HL-60 (cell line): Measurements from ENCODE around the gene YKT6.

ENCODE experiments used
- DNase-seq, 2 experiments: peaks; one replicate each; pipeline ENCODE4 v3.0.0-alpha.2; 2010 to 2020; ENCODE audit warnings: low read depth in 1 of 2, low spot score in 1 of 2
- H3K27ac ChIP-seq: fragments of 250-450 bp; sonication (Bioruptor Pico); replicated peaks from 2 replicates; pipeline ENCODE4 v1.5.1; 2020; ENCODE audit warnings: mild to moderate bottlenecking, moderate library complexity
- H3K27me3 ChIP-seq: fragments of 250-450 bp; sonication (Bioruptor Pico); 2 replicates; pipeline ENCODE4 v1.5.1; 2021; ENCODE audit warnings: mild to moderate bottlenecking, moderate library complexity; ENCODE audit not compliant: insufficient read depth, poor library complexity, severe bottlenecking
- H3K4me3 ChIP-seq: replicated peaks from 2 replicates; pipeline ENCODE4 v1.5.1; 2011; ENCODE audit warnings: mild to moderate bottlenecking, control low read depth, low read length; ENCODE audit not compliant: insufficient read depth
- CTCF ChIP-seq: IDR thresholded peaks from one replicate; pipeline ENCODE4 v1.5.1; 2011; ENCODE audit warnings: low read length, control low read depth, inconsistent platforms; ENCODE audit not compliant: insufficient read depth
- GABPA ChIP-seq: IDR thresholded peaks from 2 replicates; pipeline ENCODE4 v1.6.1; 2012; ENCODE audit warnings: low read depth
- POLR2AphosphoS5 ChIP-seq: IDR thresholded peaks from 2 replicates; pipeline ENCODE4 v1.6.1; 2012; ENCODE audit warnings: low read depth
- SPI1 ChIP-seq: IDR thresholded peaks from 2 replicates; pipeline ENCODE4 v1.6.1; 2012; ENCODE audit warnings: low read depth, mild to moderate bottlenecking, borderline replicate concordance
- TF ChIP-seq, protein P1 (sequence below): IDR thresholded peaks from 2 replicates; pipeline ENCODE4 v1.6.1; 2012; ENCODE audit warnings: low read depth; ENCODE audit not compliant: insufficient replicate concordance

The YKT6 gene

DNA sequence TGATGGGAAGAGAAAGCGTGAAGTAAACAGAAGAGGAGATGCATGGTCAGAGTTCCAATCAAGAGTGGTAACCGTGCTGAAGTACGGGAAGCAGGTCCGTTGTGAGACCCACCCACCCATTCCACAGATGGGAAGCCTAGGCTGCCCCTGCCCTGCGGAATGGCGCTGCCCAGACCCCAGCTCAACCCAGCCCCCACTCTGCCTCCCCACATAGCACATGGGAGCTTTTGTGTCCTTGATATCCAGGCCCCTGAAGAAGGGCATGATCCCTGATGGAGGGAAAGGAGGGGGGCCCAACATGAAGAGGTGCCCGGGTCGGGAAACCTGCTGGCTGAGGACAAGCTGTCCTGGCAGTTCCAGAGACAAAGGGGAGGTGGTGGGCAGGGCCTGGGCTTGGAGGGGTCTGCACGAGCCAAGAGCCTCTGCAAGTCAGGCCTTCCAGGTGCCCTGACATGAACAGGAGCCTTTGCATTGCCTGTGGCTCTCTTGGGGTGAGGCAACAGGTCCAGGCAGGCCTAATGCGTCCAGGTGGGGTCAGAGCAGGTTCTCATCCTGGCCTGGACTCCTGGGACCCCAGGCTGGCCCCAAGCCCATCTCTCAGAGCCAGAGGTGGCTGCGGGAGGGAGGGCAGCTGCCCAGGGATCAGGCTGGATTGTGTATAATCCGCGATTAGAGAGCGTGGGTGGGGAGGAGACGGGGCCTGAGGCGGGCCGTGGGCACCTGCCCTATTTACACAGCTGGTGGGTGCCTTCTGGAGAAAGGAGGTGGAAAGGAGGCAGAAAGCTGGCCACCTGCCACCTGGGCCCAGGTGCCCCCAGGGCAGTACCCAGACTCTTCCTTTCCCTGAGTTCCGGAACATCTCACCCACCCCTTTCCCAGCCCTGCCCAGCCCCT lies 23.5 kb downstream of the YKT6 start:
- no peaks in the 10 kb centered on the region for H3K27me3 ChIP-seq
- H3K4me3 ChIP-seq, result no peak overlapping the region
- no peak overlapping the region for H3K27ac ChIP-seq
- DNase-seq, result no peak
- TF ChIP-seq, protein P1, sequence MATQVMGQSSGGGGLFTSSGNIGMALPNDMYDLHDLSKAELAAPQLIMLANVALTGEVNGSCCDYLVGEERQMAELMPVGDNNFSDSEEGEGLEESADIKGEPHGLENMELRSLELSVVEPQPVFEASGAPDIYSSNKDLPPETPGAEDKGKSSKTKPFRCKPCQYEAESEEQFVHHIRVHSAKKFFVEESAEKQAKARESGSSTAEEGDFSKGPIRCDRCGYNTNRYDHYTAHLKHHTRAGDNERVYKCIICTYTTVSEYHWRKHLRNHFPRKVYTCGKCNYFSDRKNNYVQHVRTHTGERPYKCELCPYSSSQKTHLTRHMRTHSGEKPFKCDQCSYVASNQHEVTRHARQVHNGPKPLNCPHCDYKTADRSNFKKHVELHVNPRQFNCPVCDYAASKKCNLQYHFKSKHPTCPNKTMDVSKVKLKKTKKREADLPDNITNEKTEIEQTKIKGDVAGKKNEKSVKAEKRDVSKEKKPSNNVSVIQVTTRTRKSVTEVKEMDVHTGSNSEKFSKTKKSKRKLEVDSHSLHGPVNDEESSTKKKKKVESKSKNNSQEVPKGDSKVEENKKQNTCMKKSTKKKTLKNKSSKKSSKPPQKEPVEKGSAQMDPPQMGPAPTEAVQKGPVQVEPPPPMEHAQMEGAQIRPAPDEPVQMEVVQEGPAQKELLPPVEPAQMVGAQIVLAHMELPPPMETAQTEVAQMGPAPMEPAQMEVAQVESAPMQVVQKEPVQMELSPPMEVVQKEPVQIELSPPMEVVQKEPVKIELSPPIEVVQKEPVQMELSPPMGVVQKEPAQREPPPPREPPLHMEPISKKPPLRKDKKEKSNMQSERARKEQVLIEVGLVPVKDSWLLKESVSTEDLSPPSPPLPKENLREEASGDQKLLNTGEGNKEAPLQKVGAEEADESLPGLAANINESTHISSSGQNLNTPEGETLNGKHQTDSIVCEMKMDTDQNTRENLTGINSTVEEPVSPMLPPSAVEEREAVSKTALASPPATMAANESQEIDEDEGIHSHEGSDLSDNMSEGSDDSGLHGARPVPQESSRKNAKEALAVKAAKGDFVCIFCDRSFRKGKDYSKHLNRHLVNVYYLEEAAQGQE, result no peak
- TF ChIP-seq POLR2AphosphoS5, result no peak
- TF ChIP-seq GABPA, result no peak
- TF ChIP-seq SPI1, result no peak
- TF ChIP-seq CTCF, result no peak

DNA sequence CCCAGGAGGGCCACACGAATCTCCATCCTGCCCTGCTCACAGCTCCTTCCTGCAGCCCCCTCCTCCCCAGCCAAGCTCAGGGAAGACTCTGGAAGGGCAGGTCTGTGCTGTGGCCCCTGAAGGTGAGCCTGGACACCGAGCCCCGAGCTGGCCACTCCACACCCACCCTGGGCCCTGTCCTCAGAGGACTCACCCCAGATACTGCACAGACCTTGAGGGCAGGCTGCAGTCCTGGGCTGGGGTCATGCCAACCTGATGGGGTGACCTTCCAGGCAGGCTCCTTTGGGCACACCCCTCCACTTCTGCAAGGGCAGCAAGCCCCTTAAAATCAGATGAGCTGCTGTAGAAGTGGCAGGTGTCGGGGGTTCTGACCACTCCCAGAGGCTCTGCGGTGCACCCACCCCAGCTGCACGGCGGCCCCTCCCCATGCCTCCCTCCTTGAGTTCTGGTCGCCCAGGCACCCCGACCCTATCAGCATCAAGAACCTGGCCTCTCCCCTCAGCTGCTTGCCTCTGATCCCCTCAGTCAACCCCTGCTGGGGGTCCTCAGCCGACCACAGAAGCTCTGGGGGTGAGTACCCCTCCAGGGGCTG lies 24.3 kb downstream of the YKT6 start:
- no peak overlapping the region for H3K27ac ChIP-seq

DNA sequence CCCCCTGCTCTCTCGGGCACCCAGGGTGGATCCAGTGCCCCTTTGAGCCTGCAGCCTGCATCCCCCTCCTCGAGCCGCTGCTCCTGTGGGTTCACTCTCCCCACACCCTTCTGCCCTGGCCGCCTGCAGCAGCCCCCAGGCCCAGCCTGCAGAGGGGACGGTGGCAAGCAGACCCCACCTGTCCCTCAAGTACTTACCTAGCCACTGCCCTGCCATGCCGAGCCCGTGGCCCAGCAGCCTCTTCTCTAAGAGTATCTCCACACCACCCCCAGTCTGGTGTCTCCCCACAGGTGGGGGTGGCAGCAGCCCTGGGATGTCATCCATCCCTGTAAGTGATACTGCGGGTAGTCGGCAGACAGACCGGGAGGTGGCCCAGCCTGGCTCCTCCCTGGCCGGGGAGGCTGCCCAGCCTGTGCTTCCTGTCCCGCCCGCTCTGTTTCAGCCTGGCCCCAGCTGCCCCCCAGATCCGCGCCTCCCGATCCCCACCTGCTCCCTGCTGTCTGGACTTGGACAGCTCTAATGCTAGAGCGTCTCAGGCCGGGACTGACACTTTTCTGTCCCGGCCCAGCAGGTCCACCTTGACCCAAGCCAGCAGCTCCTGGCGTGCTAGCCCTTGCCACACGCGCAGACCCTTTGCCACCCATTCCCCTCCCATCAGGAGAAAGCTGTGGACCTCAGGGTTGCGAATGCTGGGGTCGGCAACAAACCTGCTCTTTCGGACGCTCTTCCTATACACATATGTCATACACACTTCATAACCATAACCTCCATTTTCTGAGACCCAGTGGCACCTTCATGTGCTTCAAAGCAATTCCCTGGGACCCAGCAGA lies 25.0 kb downstream of the YKT6 start:
- no peak overlapping the region for H3K27ac ChIP-seq
- no peak overlapping the region for H3K4me3 ChIP-seq
- no peaks in the 10 kb centered on the region for H3K27me3 ChIP-seq
- TF ChIP-seq CTCF, result no peak
- TF ChIP-seq, protein P1, result no peak
- no peak for TF ChIP-seq GABPA
- no peak for TF ChIP-seq SPI1
- no peak for TF ChIP-seq POLR2AphosphoS5
- no peak for DNase-seq

More for the DNA sequence above, 24.3 kb downstream of the YKT6 start:
- no peaks in the 10 kb centered on the region for H3K27me3 ChIP-seq
- no peak overlapping the region for H3K4me3 ChIP-seq
- TF ChIP-seq GABPA (no peak), POLR2AphosphoS5 (no peak)
- no peak for DNase-seq

DNA sequence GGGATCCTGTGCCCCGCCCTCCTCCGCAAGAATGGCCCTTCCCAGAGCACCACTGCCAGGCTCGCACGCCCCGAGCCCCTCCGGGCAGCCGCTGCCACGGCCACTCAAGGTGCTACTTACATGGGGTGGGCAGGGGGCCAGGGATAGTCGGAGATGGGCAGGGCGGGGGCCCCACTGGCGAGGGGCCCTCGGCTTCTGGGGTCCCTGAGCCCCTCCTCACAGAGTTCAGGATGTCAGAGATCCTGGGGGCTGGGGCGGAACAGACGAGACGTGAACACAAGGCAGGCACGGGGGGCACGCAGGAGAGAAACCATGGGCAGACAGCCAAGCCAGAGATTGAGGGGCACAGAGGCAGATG lies 25.6 kb downstream of the YKT6 start:
- Histone ChIP-seq H3K27ac (no peak overlapping the region), H3K4me3 (no peak overlapping the region), H3K27me3 (no peaks in the 10 kb centered on the region)
- no peak for TF ChIP-seq SPI1
- TF ChIP-seq, protein P1, result no peak
- TF ChIP-seq POLR2AphosphoS5, result no peak
- TF ChIP-seq GABPA, result no peak
- TF ChIP-seq CTCF, result no peak
- DNase-seq, result no peak
